Endothelial cell of umbilical vein (primary cell): Measurements from ENCODE around the gene LMX1A. TPM values are rescaled to one million over a fixed set of nuclear protein-coding genes. Genes with fewer than 3 reads are reported as not detected.

ENCODE experiments used
- BruUV-seq: library from RNA; stranded (reverse); fragments of 400-500 nt; replicated peaks from 2 replicates; lab custom pipeline; 2021; lab: Mats Ljungman, UMichigan
- CTCF ChIA-PET: fragments of 300-600, 350-600 bp; sonication (Branson Sonifier 250); formaldehyde crosslinking; loops from one replicate; lab custom pipeline; 2021; ENCODE audit warnings: antibody characterized with exemption, inconsistent platforms; lab: Charles Lee
- POLR2A ChIA-PET: fragments of 300-600, 350-600 bp; sonication (Branson Sonifier 250); formaldehyde crosslinking; loops from one replicate; lab custom pipeline; 2021; ENCODE audit warnings: antibody characterized with exemption, inconsistent platforms; lab: Charles Lee
- DNase-seq: peaks from one replicate; pipeline ENCODE4 v3.0.0-alpha.2; 2011; ENCODE audit warnings: low read depth, low spot score
- FAIRE-seq: peaks from 2 replicates; lab custom pipeline; 2011; peaks lifted over from hg19 to GRCh38; lab: Jason Lieb, UNC
- H2AFZ ChIP-seq: 2 replicates; pipeline ENCODE4 v1.6.0; 2012; ENCODE audit warnings: low read depth, low read length, control low read depth, inconsistent platforms
- H3K27ac ChIP-seq: 2 replicates; pipeline ENCODE4 v1.5.1; 2011; ENCODE audit warnings: low read depth, mild to moderate bottlenecking, control low read depth, low read length, moderate library complexity; ENCODE audit not compliant: insufficient read depth
- H3K27me3 ChIP-seq, 2 experiments: 2 replicates each; pipeline versions ENCODE4 v1.6.0 to v1.6.1; 2011; ENCODE audit warnings: low read length in 2 of 2, mixed read lengths in 1 of 2; ENCODE audit not compliant: control insufficient read depth in 2 of 2, insufficient read depth in 2 of 2
- H3K36me3 ChIP-seq, 2 experiments: 2 replicates in 1 of 2; 3 replicates in 1 of 2; pipeline ENCODE4 v1.5.1; 2011; ENCODE audit warnings: low read length in 2 of 2, mild to moderate bottlenecking in 1 of 2, moderate library complexity in 1 of 2; ENCODE audit not compliant: control insufficient read depth in 2 of 2, insufficient read depth in 2 of 2; ENCODE audit errors: extremely low read depth in 1 of 2
- H3K4me1 ChIP-seq: 3 replicates; pipeline ENCODE4 v1.5.1; 2011; ENCODE audit warnings: mild to moderate bottlenecking, low read length; ENCODE audit not compliant: control insufficient read depth, insufficient read depth; ENCODE audit errors: extremely low read depth
- H3K4me2 ChIP-seq: 2 replicates; pipeline ENCODE4 v1.6.1; 2011; ENCODE audit warnings: low read length, control low read depth, mixed read lengths; ENCODE audit not compliant: insufficient read depth
- H3K4me3 ChIP-seq, 3 experiments: fragments of 200-600 bp in 1 of 3; sonication (generic), shearing (Covaris generic) in 1 of 3; replicated peaks in 1 of 3; 2 replicates each; pipeline ENCODE4 v1.5.1; 2011 to 2016; ENCODE audit warnings: control low read depth in 3 of 3, low read length in 3 of 3, mild to moderate bottlenecking in 2 of 3, inconsistent platforms in 1 of 3, low read depth in 1 of 3, moderate library complexity in 1 of 3; ENCODE audit not compliant: insufficient read depth in 1 of 3
- H3K79me2 ChIP-seq: 2 replicates; pipeline ENCODE4 v1.6.0; 2012; ENCODE audit warnings: low read length, inconsistent platforms; ENCODE audit not compliant: control insufficient read depth, insufficient read depth
- H3K9ac ChIP-seq: replicated peaks from 2 replicates; pipeline ENCODE3; 2011; ENCODE audit warnings: low read length, control low read depth; ENCODE audit not compliant: insufficient read depth; ENCODE audit errors: extremely low read depth
- H3K9me1 ChIP-seq: replicated peaks from 3 replicates; pipeline ENCODE4 v1.6.0; 2011; ENCODE audit warnings: mild to moderate bottlenecking, low read length; ENCODE audit not compliant: control insufficient read depth, insufficient read depth; ENCODE audit errors: extremely low read depth
- H3K9me3 ChIP-seq: replicated peaks from 2 replicates; pipeline ENCODE4 v1.5.1; 2012; ENCODE audit warnings: low read length, inconsistent platforms; ENCODE audit not compliant: control insufficient read depth, insufficient read depth
- H4K20me1 ChIP-seq: replicated peaks from 2 replicates; pipeline ENCODE3; 2011; ENCODE audit warnings: mild to moderate bottlenecking, low read length; ENCODE audit not compliant: control insufficient read depth, insufficient read depth; ENCODE audit errors: extremely low read depth
- EZH2 ChIP-seq: IDR thresholded peaks from 2 replicates; pipeline ENCODE4 v1.6.1; 2012; ENCODE audit warnings: borderline replicate concordance, low read depth, mild to moderate bottlenecking, moderate library complexity, low read length, inconsistent platforms; ENCODE audit not compliant: severe bottlenecking
- FOS ChIP-seq: IDR thresholded peaks from 2 replicates; pipeline ENCODE4 v1.6.1; 2011; ENCODE audit warnings: mild to moderate bottlenecking, low read length, moderate library complexity, borderline replicate concordance; ENCODE audit not compliant: insufficient read depth
- GATA2 ChIP-seq: IDR thresholded peaks from 2 replicates; pipeline ENCODE4 v1.7.0; 2011; ENCODE audit warnings: low read depth, mild to moderate bottlenecking, moderate library complexity, mixed read lengths, low read length; ENCODE audit not compliant: insufficient read length, insufficient read depth
- JUN ChIP-seq: IDR thresholded peaks from 2 replicates; pipeline ENCODE4 v1.6.1; 2011; ENCODE audit warnings: borderline replicate concordance, low read depth; ENCODE audit not compliant: insufficient read length, insufficient read depth
- MYC ChIP-seq: IDR thresholded peaks from one replicate; pipeline ENCODE4 v1.6.1; 2011; ENCODE audit warnings: mild to moderate bottlenecking, low read depth, low read length
- POLR2A ChIP-seq: IDR thresholded peaks from 2 replicates; pipeline ENCODE4 v1.6.1; 2012; ENCODE audit warnings: low read depth, mild to moderate bottlenecking, control low read depth, low read length
- POLR2AphosphoS5 ChIP-seq: IDR thresholded peaks from 2 replicates; pipeline ENCODE4 v1.6.1; 2012; ENCODE audit warnings: low read depth, mild to moderate bottlenecking, control low read depth, low read length, moderate library complexity; ENCODE audit not compliant: insufficient read depth
- dilution Hi-C: fragments of 300-500 bp; cut with MboI; formaldehyde crosslinking; loops from one replicate; pipeline ENCODE4 v1.15.0; 2019; ENCODE audit warnings: low sequenced_read_pairs; ENCODE audit not compliant: extremely low pct_ligation_motif_present
- intact Hi-C: fragments of 100-400 bp; cut with micrococcal nuclease; formaldehyde crosslinking; loops from one replicate; pipeline ENCODE4 v1.10.0; 2022
- polyA plus RNA-seq, 4 experiments: library from polyadenylated mRNA; depleted of rRNA in 3 of 4; stranded (reverse) in 3 of 4; unstranded in 1 of 4; fragments of >200 nt; gene quantifications; 2 replicates each; pipeline versions ENCODE4 v1.2.1 to v1.2.3, GENCODE V29; 2011 to 2012; ENCODE audit warnings: missing spikeins in 1 of 4
- total RNA-seq: library from RNA; stranded (reverse); gene quantifications from 2 replicates; pipeline ENCODE4 v1.2.3, GENCODE V29; 2021
- TF ChIP-seq, protein P1 (sequence below): IDR thresholded peaks from 2 replicates; pipeline ENCODE4 v1.6.1; 2011; ENCODE audit not compliant: insufficient read depth, insufficient read length
- TF ChIP-seq, protein P2 (sequence below), 2 donors: IDR thresholded peaks; 1 replicate in 1 of 2; 2 replicates in 1 of 2; pipeline ENCODE4 v1.5.1; 2011; ENCODE audit warnings: low read length in 2 of 2, mild to moderate bottlenecking in 2 of 2, moderate library complexity in 2 of 2, control low read depth in 1 of 2, inconsistent platforms in 1 of 2, low read depth in 1 of 2; ENCODE audit not compliant: insufficient read depth in 1 of 2; ENCODE audit errors: extremely low read depth in 1 of 2

Gene LMX1A
- total and polyA plus RNA-seq, 2 donors (not counting 3 experiments of a cell fraction or from before 2014, with no cell fraction given): not detected

DNA sequence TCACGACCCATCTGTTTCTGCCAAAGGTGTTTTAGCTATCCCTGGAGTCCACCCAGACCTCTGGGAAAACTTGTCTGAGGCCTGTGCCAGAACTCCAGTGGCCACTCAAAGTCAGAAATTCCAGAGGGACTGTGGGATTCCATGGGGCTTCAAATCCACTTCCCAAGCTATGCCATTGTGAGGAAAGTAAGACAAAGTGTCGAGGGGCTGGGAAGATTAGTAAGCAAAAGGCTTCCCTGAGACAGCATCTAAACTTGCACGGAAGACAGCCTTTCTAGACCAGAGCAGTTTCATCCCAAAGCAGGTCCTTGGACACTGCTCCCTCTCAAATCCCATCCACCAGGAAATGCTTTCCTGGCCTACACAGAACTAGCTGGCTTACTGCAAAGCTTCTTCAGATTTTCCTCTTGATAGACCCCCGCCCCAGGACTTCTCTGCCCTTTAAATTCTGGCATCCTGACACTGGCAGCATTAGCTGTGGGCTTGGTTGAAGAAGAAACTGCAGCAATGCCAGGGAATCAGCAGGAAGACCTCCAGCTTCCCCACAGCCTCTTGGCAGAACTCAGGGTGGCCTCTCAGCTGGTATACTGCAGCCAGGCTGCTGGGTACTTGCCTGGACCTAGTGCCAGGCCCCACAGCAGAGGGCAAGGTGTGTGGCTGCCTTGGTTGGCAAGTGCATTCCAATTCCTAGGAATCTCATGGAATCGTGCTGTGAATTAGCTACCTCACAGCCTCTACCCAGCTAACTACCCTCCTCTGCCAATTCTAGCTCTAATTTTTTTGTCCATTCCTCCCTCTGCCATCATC, 27.3 kb upstream of the LMX1A start:
- H3K9ac ChIP-seq: no peak overlapping the region
- dilution Hi-C loops (no loop called here), intact Hi-C loops (no loop called here)
- no peak for TF ChIP-seq JUN
- TF ChIP-seq, protein P1, sequence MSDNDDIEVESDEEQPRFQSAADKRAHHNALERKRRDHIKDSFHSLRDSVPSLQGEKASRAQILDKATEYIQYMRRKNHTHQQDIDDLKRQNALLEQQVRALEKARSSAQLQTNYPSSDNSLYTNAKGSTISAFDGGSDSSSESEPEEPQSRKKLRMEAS: no peak
- TF ChIP-seq, protein P2, sequence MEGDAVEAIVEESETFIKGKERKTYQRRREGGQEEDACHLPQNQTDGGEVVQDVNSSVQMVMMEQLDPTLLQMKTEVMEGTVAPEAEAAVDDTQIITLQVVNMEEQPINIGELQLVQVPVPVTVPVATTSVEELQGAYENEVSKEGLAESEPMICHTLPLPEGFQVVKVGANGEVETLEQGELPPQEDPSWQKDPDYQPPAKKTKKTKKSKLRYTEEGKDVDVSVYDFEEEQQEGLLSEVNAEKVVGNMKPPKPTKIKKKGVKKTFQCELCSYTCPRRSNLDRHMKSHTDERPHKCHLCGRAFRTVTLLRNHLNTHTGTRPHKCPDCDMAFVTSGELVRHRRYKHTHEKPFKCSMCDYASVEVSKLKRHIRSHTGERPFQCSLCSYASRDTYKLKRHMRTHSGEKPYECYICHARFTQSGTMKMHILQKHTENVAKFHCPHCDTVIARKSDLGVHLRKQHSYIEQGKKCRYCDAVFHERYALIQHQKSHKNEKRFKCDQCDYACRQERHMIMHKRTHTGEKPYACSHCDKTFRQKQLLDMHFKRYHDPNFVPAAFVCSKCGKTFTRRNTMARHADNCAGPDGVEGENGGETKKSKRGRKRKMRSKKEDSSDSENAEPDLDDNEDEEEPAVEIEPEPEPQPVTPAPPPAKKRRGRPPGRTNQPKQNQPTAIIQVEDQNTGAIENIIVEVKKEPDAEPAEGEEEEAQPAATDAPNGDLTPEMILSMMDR (IDR thresholded peaks at IDR 0.05; ENCODE audit: extremely low read depth in 1 of 2, insufficient read depth in 1 of 2, low read depth in 1 of 2, low read length in 2 of 2): no peak
- TF ChIP-seq POLR2AphosphoS5: no peak
- TF ChIP-seq EZH2: no peak
- TF ChIP-seq MYC: no peak
- no peak for TF ChIP-seq GATA2
- no peak for TF ChIP-seq POLR2A
- TF ChIP-seq FOS: no peak
- H2AFZ ChIP-seq: no peak overlapping the region
- DNase-seq (no peak), FAIRE-seq (no peak)
- no peaks in the 10 kb centered on the region for H4K20me1 ChIP-seq
- no peaks in the 10 kb centered on the region for H3K36me3 ChIP-seq
- H3K27ac ChIP-seq: no peak overlapping the region
- no peaks in the 10 kb centered on the region for H3K9me1 ChIP-seq
- no TSS peak for BruUV-seq
- peaks cover 18 to 20% of the 10 kb centered on the region in 2 experiments for H3K27me3 ChIP-seq
- H3K4me2 ChIP-seq: no peak overlapping the region
- no peaks in the 10 kb centered on the region for H3K9me3 ChIP-seq
- no peak overlapping the region for H3K4me3 ChIP-seq
- H3K4me1 ChIP-seq: no peaks in the 10 kb centered on the region
- ChIA-PET POLR2A (no interaction called here), CTCF (interaction anchor here (1.6 to 2.7 kb wide), 4 partner anchors 9 to 209 kb away, joined by 7 to 21 read pairs (median 11); no protein-coding TSS in a partner anchor)
- no peaks in the 10 kb centered on the region for H3K79me2 ChIP-seq
